ENCODE measurements around the gene ZDHHC22. TPM values are rescaled to one million over a fixed set of nuclear protein-coding genes. Genes with fewer than 3 reads are reported as not detected.
A peak's percentile ranks its signal among the peaks of the same experiment; 100 is the strongest.

ZDHHC22 gene
- total and polyA plus RNA-seq, 2 of the 13 experiments (the other 11 are each of a cell fraction or from before 2014, with no cell fraction given): not detected

- peak; percentile 71 for TF ChIP-seq NR2C2 (CRISPR knock-in tag; IDR thresholded peaks at IDR 0.05; ENCODE audit: borderline replicate concordance)
- TF ChIP-seq ZNF333 (CRISPR knock-in tag; IDR thresholded peaks at IDR 0.05; ENCODE audit: borderline replicate concordance): no peak
- TF ChIP-seq, protein P1, sequence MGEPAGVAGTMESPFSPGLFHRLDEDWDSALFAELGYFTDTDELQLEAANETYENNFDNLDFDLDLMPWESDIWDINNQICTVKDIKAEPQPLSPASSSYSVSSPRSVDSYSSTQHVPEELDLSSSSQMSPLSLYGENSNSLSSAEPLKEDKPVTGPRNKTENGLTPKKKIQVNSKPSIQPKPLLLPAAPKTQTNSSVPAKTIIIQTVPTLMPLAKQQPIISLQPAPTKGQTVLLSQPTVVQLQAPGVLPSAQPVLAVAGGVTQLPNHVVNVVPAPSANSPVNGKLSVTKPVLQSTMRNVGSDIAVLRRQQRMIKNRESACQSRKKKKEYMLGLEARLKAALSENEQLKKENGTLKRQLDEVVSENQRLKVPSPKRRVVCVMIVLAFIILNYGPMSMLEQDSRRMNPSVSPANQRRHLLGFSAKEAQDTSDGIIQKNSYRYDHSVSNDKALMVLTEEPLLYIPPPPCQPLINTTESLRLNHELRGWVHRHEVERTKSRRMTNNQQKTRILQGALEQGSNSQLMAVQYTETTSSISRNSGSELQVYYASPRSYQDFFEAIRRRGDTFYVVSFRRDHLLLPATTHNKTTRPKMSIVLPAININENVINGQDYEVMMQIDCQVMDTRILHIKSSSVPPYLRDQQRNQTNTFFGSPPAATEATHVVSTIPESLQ (CRISPR knock-in tag; conservative IDR thresholded peaks at IDR 0.05): no peak
- no peak for TF ChIP-seq RFXAP (CRISPR knock-in tag; IDR thresholded peaks at IDR 0.05; ENCODE audit: borderline replicate concordance)
- 0 out of 2 replicates have a peak, but pooled peaks have one; percentile 33 for TF ChIP-seq ZFY (CRISPR knock-in tag; IDR thresholded peaks at IDR 0.05)
- TF ChIP-seq PHF21A (CRISPR knock-in tag; IDR thresholded peaks at IDR 0.05): 0 out of 2 replicates have a peak, but pooled peaks have one; percentile 21
- 0 out of 2 replicates have a peak, but pooled peaks have one; percentile 32 for TF ChIP-seq ZMYM4 (CRISPR knock-in tag; IDR thresholded peaks at IDR 0.05)
- TF ChIP-seq HOXA5 (CRISPR knock-in tag; IDR thresholded peaks at IDR 0.05): no peak
- TF ChIP-seq, protein P2, sequence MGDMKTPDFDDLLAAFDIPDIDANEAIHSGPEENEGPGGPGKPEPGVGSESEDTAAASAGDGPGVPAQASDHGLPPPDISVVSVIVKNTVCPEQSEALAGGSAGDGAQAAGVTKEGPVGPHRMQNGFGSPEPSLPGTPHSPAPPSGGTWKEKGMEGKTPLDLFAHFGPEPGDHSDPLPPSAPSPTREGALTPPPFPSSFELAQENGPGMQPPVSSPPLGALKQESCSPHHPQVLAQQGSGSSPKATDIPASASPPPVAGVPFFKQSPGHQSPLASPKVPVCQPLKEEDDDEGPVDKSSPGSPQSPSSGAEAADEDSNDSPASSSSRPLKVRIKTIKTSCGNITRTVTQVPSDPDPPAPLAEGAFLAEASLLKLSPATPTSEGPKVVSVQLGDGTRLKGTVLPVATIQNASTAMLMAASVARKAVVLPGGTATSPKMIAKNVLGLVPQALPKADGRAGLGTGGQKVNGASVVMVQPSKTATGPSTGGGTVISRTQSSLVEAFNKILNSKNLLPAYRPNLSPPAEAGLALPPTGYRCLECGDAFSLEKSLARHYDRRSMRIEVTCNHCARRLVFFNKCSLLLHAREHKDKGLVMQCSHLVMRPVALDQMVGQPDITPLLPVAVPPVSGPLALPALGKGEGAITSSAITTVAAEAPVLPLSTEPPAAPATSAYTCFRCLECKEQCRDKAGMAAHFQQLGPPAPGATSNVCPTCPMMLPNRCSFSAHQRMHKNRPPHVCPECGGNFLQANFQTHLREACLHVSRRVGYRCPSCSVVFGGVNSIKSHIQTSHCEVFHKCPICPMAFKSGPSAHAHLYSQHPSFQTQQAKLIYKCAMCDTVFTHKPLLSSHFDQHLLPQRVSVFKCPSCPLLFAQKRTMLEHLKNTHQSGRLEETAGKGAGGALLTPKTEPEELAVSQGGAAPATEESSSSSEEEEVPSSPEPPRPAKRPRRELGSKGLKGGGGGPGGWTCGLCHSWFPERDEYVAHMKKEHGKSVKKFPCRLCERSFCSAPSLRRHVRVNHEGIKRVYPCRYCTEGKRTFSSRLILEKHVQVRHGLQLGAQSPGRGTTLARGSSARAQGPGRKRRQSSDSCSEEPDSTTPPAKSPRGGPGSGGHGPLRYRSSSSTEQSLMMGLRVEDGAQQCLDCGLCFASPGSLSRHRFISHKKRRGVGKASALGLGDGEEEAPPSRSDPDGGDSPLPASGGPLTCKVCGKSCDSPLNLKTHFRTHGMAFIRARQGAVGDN (CRISPR knock-in tag; IDR thresholded peaks at IDR 0.05): peak; percentile 46; the same call in 1 of the 2 replicates
- no peak; the same call in 1 of the 2 replicates for TF ChIP-seq MAX (IDR thresholded peaks at IDR 0.05)
- TF ChIP-seq ISL2 (CRISPR knock-in tag; IDR thresholded peaks at IDR 0.05): 0 out of 2 replicates have a peak, but pooled peaks have one; percentile 16
- 0 out of 2 replicates have a peak, but pooled peaks have one; percentile 19 for TF ChIP-seq ZNF343 (CRISPR knock-in tag; IDR thresholded peaks at IDR 0.05)
- TF ChIP-seq THAP9 (CRISPR knock-in tag; IDR thresholded peaks at IDR 0.05; ENCODE audit: borderline replicate concordance): peak; percentile 32; the same call in 1 of the 2 replicates
- 0 out of 2 replicates have a peak, but pooled peaks have one; percentile 33 for TF ChIP-seq ZNF644 (CRISPR knock-in tag; IDR thresholded peaks at IDR 0.05; ENCODE audit: low read depth)
- 0 out of 2 replicates have a peak, but pooled peaks have one; percentile 25 for TF ChIP-seq HDAC1 (CRISPR knock-in tag; IDR thresholded peaks at IDR 0.05)
- peak; percentile 54 for TF ChIP-seq HNF4G (IDR thresholded peaks at IDR 0.05; ENCODE audit: borderline replicate concordance, low read depth, low read length)
- peak; percentile 21; the same call in 1 of the 2 replicates for TF ChIP-seq HNF4G (CRISPR knock-in tag; IDR thresholded peaks at IDR 0.05; ENCODE audit: borderline replicate concordance, low read depth)
- TF ChIP-seq YY1 (IDR thresholded peaks at IDR 0.05; ENCODE audit: insufficient read depth, insufficient replicate concordance, low read depth, low read length): peak; percentile 20
Measured at GRCh38 chr14:77187649-77188012, 46.0 kb upstream of the ZDHHC22 start (continued).

All from HepG2 (cell line).